Omental fat pad (tissue), 4 donors: Measurements from ENCODE around the gene C1QTNF9. TPM values are rescaled to one million over a fixed set of nuclear protein-coding genes. Genes with fewer than 3 reads are reported as not detected.

Experiments used
- ATAC-seq: fragments of 150-250 bp; one replicate; pipeline ENCODE4 v1.9.1; 2016; ENCODE audit warnings: mild to moderate bottlenecking, moderate library complexity; ENCODE audit not compliant: low FRiP score
- DNase-seq: peaks from one replicate; pipeline ENCODE4 v3.0.0-alpha.2; 2019; ENCODE audit warnings: low spot score
- total RNA-seq, 4 donors: library from RNA; depleted of rRNA; stranded (reverse); fragments of >200 nt; gene quantifications; one replicate each; pipeline ENCODE4 v1.1.0, GENCODE V29; 2016
- TF ChIP-seq, protein P1 (sequence below), 3 donors: fragments of 450-650 bp; IDR thresholded peaks; one replicate each; pipeline ENCODE4 v1.5.1; 2016 to 2017; ENCODE audit warnings: antibody characterized with exemption in 3 of 3, mild to moderate bottlenecking in 3 of 3, moderate library complexity in 2 of 3

Gene C1QTNF9
- total RNA-seq, 4 donors from 2014 or later = 0.48 to 0.79 (median 0.69) TPM; not detected in 1

DNA sequence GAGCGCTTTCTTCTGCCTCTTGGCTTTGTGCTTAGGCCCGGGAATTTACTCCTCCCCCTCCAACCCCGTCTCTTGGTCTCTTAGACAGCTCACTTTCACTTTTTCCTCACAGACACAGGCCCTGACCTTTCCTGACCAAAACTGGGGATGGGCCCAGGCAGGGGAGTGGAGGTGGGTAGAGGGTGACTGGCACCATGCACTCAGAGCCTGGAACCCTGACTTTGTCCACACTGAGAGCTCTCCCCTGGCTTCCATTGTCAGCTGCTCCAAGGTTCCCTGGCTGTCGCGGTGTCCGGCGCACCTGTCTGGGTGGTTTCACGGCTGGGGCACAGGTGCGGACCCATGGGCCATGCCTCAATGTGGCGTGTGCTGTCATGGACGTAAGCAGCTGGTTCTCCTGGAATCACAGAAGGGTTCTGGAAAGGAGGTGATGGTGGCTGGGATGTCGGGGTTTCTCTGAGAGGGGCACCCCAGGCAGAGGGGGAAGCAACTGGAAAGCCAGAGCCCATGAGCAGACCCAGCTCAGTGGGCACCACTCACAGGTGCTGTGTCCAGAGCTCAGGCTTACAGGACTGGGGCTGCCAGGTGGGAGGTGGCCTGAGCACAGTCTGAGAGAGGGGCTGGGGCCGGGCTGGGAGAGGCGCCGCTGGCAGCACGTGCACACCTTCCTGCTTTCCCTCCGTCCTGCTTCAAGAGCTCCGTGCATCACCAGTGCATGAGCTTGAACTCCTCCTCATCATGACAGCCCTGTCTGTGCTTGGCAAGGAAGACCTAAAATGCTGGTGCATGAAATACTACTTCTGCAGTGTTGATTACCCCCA is 28.0 kb upstream of the C1QTNF9 start:
- TF ChIP-seq, protein P1, sequence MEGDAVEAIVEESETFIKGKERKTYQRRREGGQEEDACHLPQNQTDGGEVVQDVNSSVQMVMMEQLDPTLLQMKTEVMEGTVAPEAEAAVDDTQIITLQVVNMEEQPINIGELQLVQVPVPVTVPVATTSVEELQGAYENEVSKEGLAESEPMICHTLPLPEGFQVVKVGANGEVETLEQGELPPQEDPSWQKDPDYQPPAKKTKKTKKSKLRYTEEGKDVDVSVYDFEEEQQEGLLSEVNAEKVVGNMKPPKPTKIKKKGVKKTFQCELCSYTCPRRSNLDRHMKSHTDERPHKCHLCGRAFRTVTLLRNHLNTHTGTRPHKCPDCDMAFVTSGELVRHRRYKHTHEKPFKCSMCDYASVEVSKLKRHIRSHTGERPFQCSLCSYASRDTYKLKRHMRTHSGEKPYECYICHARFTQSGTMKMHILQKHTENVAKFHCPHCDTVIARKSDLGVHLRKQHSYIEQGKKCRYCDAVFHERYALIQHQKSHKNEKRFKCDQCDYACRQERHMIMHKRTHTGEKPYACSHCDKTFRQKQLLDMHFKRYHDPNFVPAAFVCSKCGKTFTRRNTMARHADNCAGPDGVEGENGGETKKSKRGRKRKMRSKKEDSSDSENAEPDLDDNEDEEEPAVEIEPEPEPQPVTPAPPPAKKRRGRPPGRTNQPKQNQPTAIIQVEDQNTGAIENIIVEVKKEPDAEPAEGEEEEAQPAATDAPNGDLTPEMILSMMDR (IDR thresholded peaks at IDR 0.05) = no peak
- ATAC-seq = peak; percentile 50
- no peak for DNase-seq

DNA sequence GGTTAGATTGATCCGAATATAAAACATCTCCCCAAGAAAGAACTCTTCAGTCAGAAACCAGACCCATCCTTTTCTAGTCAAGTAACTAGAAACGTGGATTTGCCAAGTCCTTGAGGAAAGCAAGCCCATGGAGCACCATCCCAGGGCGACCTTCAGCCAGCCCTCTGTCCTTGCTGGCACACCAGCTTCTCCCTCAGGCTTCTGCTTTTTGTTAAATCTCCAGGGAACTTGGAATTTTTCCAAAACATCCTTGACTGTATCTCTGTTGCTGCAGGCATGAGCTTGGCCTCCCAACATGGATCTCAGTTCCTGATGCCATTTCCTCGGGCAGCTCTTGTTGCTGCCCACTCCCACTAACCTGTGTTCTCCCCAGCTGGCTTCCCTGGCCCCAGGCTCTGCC is 27.1 kb upstream of the C1QTNF9 start:
- no peak for ATAC-seq
- TF ChIP-seq, protein P1 (IDR thresholded peaks at IDR 0.05) = no peak
- no peak for DNase-seq

DNA sequence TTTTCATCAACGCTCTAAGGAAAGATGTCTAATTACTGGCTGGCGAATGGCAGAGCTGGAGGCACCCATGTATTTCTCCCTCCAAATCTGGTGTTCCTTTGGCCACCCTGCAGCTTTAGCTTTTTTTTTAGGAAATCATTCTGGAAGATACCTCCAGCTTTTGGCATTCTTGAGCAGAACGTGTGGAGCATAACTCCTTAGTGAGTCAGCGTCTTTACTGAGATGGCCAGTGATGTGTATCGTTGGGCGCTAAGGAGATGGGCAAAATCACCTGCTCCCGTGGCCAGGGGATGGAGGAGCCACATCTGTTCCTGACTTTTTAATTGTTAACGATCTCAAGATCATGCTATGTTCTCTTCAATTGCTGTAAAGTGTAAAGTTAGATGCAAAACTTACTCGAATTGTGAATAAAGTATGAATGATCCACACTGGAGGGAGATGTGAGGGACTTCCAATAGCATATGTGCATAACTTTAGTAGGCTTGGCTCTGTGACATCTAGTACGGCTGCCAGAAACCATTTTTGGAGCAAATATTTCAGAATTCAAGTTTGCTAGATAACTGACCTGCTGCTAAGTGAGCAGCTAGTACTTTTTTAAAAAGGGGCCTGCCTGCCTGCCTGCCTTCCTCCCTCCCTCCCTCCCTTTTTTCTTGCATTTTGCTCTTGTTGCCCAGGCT is 24.4 kb upstream of the C1QTNF9 start:
- DNase-seq (no peak), ATAC-seq (no peak)
- TF ChIP-seq, protein P1 (IDR thresholded peaks at IDR 0.05) = no peak

DNA sequence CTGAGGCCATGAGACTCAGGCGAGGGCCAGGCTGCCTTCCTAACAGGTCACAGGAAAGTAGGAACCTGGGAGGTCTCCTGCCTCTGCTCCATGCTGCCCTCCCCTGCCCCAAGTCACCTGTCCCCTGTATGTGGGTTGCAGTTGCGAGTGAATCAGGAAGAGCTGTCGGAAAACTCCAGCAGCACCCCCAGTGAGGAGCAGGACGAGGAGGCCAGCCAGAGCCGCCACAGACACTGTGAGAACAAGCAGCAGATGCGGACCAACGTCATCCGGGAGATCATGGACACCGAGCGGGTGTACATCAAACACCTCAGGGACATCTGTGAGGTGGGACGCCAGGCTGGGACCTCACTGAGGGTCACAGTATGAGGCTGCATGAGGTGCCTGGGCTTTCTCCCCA is 22.8 kb upstream of the C1QTNF9 start:
- TF ChIP-seq, protein P1 (IDR thresholded peaks at IDR 0.05) = no peak
- no peak for DNase-seq
- no peak for ATAC-seq

DNA sequence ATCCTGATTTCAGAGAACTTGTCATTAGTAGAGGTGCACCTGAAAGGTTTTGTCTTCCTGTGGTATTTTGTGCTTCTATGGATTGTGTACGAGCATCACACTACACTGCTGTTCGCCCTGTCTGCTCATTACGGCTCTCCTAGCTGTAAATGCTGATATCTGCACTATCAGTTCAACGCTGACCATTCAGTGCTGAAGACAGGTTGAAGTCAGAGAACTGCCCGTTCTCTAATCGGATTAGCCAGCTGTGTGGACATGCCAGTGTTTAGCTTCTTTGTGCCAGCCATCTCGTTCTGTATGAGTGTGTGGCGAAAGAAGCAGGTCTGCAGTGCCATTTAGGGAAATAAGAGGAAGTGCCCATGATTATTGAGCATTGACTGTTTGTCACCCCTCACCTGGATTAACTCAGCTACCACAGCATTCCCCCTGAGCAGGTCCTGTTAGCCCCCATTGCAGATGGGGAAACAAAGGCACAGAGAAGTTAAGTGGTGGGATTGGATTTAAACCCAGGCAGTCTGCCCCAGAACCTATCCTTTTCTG is 21.6 kb upstream of the C1QTNF9 start:
- TF ChIP-seq, protein P1 (IDR thresholded peaks at IDR 0.05) = no peak
- ATAC-seq = no peak

DNA sequence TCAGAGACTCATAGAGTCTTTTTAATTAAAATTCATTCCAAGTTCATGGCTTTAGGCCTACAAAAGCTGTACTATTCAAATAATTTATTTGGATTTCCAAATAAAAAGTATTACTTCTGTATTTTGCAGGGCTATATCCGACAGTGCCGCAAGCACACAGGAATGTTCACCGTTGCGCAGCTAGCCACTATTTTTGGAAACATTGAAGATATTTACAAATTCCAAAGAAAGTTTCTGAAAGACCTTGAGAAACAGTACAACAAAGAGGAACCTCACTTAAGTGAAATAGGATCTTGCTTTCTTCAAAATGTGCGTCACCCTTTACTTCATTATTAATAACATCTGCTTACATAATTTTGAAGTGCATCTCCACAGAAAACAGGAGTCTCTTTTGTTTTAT is 20.5 kb upstream of the C1QTNF9 start:
- TF ChIP-seq, protein P1 (IDR thresholded peaks at IDR 0.05) = no peak
- no peak for DNase-seq
- ATAC-seq = no peak

More for the DNA sequence above, 21.6 kb upstream of the C1QTNF9 start:
- DNase-seq = no peak
